ENCODE measurements around the gene YBEY. TPM values are rescaled to one million over a fixed set of nuclear protein-coding genes. Genes with fewer than 3 reads are reported as not detected.

Gene YBEY
- total and polyA plus RNA-seq, 2 of the 8 experiments (the other 6 are each of a cell fraction or from before 2014, with no cell fraction given): 26.9 to 31.9 TPM

DNA sequence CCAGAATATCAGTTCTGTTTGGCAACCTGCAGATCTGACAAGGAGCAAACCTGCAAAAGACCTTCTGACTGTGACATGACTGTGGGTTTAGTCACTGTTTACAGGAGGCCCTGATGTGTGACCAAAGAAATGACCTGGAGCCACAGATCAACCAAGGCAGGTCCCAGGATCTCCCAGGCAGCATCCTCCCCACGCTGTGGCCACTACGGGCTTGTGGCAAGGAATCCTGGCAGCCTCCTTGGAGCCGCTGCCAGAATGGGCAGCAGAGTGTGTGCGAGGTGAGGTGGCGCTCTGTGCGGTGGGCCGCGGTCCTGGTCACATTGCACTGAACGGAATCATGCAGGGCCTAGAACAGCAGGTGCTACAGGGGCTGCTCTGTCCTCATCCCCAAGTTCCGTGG lies 16.7 kb upstream of the YBEY start:
- Histone ChIP-seq H4K91ac (replicated peaks; ENCODE audit: insufficient read length, low read length) (no peak overlapping the region), H3K36me3 (ENCODE audit: control insufficient read depth in 2 of 4, insufficient read depth in 4 of 4, low read length in 3 of 4) (peaks cover 24 to 75% (median 67%) of the 10 kb centered on the region in 4 experiments), H3K18ac (ENCODE audit: extremely low read depth, low read length) (no peak overlapping the region), H3K9me3 (ENCODE audit: insufficient read depth in 2 of 2, low read depth in 1 of 2, low read length in 1 of 2) (no peaks in the 10 kb centered on the region), H3K79me2 (ENCODE audit: control insufficient read depth in 1 of 2, insufficient read depth in 2 of 2, low read length in 2 of 2) (no peaks in the 10 kb centered on the region), H2BK12ac (ENCODE audit: low read depth, low read length) (no peak overlapping the region), H3K4me3 (ENCODE audit: extremely low read depth in 1 of 4, insufficient read depth in 2 of 4, low read depth in 3 of 4, low read length in 4 of 4) (no peak overlapping the region), H3K14ac (ENCODE audit: insufficient read length) (no peak overlapping the region), H4K20me1 (replicated peaks in 1 of 2; ENCODE audit: control insufficient read depth in 1 of 2, insufficient read depth in 2 of 2, low read length in 2 of 2) (peaks cover 7 to 20% of the 10 kb centered on the region in 2 experiments), H3K27me3 (replicated peaks in 1 of 4; ENCODE audit: control insufficient read depth in 3 of 4, extremely low read depth in 1 of 4, insufficient read depth in 3 of 4, low read length in 3 of 4) (no peaks in the 10 kb centered on the region), H3K9ac (replicated peaks in 1 of 4; ENCODE audit: extremely low read depth in 1 of 4, low read depth in 3 of 4, low read length in 3 of 4) (no peak overlapping the region), H3K79me1 (ENCODE audit: low read depth, low read length) (peaks cover 3% of the 10 kb centered on the region; the same call in 1 of the 2 replicates), H2AK5ac (ENCODE audit: low read depth, low read length) (no peak overlapping the region), H3K4me1 (replicated peaks in 1 of 4; ENCODE audit: control insufficient read depth in 3 of 4, insufficient read depth in 4 of 4, low read length in 3 of 4) (no peaks in the 10 kb centered on the region), H2BK5ac (ENCODE audit: low read depth, low read length) (no peak overlapping the region), H3K27ac (ENCODE audit: low read depth, low read length) (no peak overlapping the region), H2AFZ (ENCODE audit: low read length) (no peak overlapping the region), H3K4ac (replicated peaks; ENCODE audit: insufficient read length, low read depth, low read length) (no peak overlapping the region), H2BK15ac (ENCODE audit: low read length) (no peak overlapping the region), H3K23ac (ENCODE audit: insufficient read length) (no peak overlapping the region), H3K4me2 (ENCODE audit: insufficient read depth in 1 of 2, low read depth in 2 of 2, low read length in 2 of 2) (no peak overlapping the region), H2BK120ac (replicated peaks; ENCODE audit: low read depth, low read length) (no peak overlapping the region), H2BK20ac (ENCODE audit: low read length) (no peak overlapping the region), H3K23me2 (ENCODE audit: low read depth, low read length) (no peaks in the 10 kb centered on the region), H3K56ac (replicated peaks; ENCODE audit: insufficient read length, low read depth, low read length) (no peak overlapping the region), H4K5ac (ENCODE audit: insufficient read length, low read depth, low read length) (no peak overlapping the region), H4K8ac (ENCODE audit: extremely low read depth, insufficient read depth, low read length) (no peak overlapping the region)
- ChIA-PET POLR2A (ENCODE audit: partially characterized antibody) (interaction anchor here (1.7 kb wide), 1 partner anchor 9 kb away, joined by 4 read pairs; no protein-coding TSS in a partner anchor), CTCF (ENCODE audit: partially characterized antibody) (no interaction called here)
- no peak for TF ChIP-seq CTBP2 (IDR thresholded peaks at IDR 0.05; ENCODE audit: borderline replicate concordance, insufficient read depth, insufficient read length, low read length)
- FAIRE-seq: no peak
- DNase-seq (ENCODE audit: low read depth in 1 of 2, low spot score in 2 of 2): no peak
- 99% methylated on average over 10 of the region's 10 CpGs; no CpG with 5 or more reads in 1 of the 2 experiments for WGBS, 2 experiments (ENCODE audit: extremely low coverage in 1 of 2, insufficient coverage in 1 of 2, insufficient read length in 1 of 2, insufficient replicate concordance in 2 of 2, low coverage in 1 of 2, low lambda C conversion rate in 2 of 2, missing lambda C conversion rate in 1 of 2)

Measured in H1 (cell line).